Glomerular endothelial cell (primary cell): ENCODE measurements around the gene ARHGAP25. TPM values are rescaled to one million over a fixed set of nuclear protein-coding genes. Genes with fewer than 3 reads are reported as not detected.

Source experiments
- DNase-seq: peaks from one replicate; pipeline ENCODE4 v3.0.0-alpha.2; 2011; ENCODE audit warnings: low read depth, low spot score; ENCODE audit errors: extremely low read depth
- total RNA-seq: library from RNA; depleted of rRNA; stranded (reverse); fragments of >200 nt; gene quantifications from 2 replicates; pipeline ENCODE4 v1.2.3, GENCODE V29; 2015

ARHGAP25 gene, protein sequence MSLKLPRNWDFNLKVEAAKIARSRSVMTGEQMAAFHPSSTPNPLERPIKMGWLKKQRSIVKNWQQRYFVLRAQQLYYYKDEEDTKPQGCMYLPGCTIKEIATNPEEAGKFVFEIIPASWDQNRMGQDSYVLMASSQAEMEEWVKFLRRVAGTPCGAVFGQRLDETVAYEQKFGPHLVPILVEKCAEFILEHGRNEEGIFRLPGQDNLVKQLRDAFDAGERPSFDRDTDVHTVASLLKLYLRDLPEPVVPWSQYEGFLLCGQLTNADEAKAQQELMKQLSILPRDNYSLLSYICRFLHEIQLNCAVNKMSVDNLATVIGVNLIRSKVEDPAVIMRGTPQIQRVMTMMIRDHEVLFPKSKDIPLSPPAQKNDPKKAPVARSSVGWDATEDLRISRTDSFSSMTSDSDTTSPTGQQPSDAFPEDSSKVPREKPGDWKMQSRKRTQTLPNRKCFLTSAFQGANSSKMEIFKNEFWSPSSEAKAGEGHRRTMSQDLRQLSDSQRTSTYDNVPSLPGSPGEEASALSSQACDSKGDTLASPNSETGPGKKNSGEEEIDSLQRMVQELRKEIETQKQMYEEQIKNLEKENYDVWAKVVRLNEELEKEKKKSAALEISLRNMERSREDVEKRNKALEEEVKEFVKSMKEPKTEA
- 24.9 and 32.2 TPM in 2 replicates for total RNA-seq

DNA sequence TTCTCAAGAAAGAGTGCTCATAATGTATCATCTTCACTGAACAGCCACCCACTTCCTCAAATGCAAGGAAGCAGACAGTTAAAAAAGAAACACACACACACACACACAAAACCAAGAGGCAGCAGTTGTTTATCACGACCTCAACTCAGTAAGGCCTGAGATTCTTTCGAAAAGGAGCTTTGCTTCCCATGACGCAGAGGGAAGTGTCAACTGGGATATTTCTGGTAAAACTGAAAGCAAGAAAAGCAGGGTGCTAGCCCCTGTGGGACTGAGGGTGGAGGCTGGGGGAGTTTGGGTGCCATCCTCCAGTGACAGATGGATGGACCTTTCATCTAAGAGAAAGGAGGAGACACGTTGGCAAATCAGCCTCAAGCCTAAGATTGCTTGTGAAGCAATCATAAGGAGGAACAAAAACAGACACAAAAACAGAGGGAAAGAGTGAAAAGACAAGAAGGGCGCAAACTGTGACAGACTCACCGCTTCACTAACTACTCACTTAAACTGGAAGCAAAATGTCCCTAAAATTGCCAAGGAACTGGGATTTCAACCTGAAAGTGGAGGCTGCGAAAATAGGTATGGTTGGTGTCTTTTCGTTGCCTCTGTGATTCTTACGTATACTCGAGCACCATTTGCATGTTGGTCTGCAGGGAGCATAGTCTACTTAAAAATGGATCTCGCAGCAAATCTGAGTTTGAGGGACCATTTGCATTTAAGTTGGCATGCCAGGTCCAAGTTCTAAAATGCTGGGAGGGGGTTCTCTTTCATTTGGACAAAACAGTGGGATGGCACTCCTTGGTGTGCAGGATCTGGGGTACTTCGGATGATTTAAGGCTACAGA is at the start of gene ARHGAP25:
Gene ARHGAP25, plus strand, starts transcription at position 124 of the 838 bp plus-strand sequence. Its CDS starts 389 bp downstream, at position 513.
- no peak for DNase-seq

DNA sequence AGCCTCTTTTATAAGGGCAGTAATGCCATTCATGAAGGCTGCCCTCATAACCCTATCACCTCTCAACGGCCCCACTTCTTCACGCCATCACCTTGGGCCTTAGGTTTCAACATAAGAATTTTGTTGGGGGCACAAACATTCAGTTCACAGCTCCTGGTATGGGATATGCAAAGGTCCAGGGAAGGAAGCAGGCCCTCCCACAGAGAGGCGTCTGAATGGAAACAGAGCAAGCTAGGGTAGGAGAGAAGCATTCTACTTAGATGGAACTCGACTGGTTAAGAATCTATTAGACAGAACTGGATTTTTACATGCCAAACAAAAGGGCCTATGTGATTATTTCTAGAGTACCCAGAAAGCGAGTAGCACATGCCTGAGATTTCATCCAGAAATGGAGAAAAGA is 48.4 kb upstream of the ARHGAP25 start:
- DNase-seq = no peak

DNA sequence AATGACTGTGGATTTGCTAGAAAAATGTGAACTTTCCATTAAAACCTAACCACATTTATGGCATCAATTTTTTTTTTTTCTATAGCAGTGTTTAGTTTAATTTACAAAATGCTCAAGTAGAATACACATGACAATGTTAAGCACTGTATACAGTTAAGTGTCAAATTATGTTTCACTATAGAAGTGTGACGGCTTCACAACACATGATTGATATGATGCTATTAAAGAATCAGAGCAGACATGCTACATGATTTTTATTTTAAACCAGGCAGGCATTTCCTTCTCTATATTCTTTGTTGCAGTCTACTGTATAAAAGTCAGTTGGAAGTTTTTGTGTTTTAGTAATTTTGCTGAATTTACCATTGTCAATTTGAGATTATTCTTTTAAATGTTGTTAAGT is 47.6 kb upstream of the ARHGAP25 start:
- no peak for DNase-seq

DNA sequence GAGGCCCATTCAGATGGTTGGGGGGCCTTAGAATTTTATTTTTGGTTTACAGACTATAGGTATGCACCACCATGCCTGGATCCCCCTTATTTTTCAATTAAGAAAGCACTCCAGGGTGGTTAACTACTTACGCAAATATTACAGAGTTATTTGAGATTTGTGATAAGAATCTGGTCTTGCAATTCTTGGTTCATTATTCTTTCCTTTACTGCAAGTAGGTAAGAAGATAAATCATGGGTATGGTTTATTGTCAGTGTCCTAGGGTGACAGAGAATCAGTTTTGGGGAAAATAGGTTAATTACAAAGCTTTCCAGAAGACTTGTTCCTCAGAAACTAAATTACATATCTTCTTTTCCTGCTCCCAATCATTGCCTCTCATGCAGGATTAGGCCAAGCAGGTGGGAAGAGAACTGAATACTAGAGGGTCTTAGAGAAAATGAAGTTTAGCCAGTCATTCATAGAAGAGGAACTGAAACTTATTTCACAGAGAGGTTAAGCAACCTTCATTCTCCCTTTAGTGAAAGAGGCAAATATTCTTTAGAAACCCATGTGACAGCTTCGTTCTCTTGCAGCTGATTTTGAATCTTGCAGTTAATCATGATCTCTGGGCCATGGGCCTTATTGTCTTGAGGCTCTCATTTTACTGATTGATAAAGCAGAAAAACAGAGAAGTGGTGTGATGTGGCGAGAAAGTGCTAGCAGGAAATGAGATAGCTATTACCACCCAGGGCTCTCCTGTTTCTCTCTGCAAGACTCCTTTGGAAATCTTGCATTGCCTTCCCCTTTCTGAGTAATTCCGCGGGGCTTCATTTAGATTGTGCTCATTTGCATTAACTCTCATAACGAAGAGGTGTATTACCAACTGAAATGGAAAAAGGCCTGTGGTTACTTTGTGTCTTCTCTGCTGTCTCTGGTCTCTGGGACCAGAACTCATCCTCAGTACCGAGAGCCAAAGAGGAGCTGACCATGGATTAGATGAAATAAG is 44.8 kb upstream of the ARHGAP25 start:
- no peak for DNase-seq

DNA sequence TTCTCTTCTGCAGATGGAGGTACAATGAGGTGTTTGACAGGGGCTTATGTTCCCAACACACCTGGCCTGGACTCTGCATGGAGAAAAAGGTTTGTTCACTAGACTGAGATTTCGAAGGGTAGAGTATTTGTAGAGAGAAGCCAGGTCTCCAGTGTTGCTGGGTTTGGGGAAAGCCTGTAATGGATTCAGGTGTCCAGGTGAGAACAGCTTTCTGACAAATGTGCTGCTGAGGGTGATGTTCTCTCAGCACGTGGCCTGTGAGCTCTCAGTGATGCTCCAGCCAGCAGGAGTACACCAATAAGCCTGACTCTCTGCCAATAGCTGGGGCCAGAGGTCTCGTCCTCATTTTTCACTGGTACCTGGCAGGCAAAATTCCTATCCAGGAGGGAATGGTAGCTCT is 43.8 kb upstream of the ARHGAP25 start:
- DNase-seq = no peak

DNA sequence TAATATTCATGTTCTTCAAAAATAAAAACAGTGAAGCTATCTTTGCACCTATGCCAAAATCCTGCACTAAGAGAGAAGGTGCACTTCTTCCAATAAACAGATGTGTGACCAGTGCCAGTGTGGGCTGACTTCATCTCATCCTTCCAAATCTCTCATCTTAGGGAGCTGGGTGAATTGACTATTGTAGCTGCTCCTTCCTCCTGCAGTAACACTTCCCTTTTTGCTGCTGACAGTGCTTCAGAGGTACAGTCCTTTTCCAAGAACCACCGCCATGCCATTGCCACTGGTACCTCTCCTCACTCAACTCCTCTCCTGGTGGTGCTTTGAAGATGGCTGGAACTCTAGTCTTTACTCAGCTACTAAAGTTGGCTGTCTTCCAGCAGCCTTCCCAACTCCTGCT is 42.1 kb upstream of the ARHGAP25 start:
- no peak for DNase-seq

DNA sequence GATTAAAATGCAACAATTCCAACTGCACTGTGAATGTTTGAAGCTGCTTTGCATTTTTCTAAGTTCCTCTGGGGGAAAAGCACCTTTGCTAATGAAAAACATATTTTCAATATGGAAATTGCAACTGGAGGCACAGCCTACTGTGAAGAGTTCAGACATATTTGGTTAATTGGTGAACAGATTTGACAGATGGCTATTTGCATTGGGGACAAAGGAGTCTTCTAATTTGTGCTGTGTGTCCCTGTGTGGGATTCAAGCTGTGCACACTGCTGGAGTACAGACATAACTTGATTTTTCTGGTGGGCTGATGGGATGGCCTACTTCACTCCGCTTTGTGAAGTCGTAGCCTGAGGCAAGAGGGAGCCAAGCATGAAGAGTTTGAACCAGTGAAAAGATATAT is 40.7 kb upstream of the ARHGAP25 start:
- no peak for DNase-seq

DNA sequence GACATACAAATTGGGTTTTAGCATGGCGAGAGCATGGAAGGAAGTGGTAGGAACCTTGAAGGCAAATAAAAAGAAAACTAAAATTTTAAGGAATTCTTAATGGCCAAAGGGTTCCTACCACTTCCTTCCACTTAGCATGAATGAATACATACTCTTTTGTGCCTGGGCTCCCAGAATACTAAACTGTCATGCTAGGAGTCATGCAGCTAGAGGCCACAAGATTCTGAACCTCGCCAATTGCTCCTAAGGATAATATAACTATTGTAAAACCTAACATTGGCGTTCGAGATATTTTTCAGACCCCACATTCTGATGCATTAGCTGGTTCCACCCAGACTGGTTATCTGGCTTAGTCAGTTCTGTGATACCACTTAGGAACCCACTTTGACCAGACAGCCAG is 38.6 kb upstream of the ARHGAP25 start:
- no peak for DNase-seq

DNA sequence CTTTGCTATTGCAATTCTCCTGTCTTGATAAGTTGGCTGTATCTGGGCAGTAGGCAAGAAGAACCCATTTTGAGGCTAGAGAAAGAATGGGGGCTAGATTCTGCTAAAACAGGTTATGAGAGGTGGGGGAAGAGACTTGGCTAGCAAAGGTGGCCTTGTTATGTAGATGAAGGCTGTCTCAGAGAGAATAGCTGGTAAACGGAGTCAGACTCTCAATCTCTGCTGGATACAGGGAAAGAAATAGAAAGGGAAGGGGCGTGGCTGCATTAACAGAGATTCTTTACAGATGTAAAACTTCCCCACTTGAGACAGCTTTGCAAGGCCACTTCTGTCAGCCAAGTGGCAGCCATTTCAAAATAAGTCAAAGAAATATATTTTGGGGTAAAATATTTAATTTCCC is 38.1 kb upstream of the ARHGAP25 start:
- DNase-seq = no peak

DNA sequence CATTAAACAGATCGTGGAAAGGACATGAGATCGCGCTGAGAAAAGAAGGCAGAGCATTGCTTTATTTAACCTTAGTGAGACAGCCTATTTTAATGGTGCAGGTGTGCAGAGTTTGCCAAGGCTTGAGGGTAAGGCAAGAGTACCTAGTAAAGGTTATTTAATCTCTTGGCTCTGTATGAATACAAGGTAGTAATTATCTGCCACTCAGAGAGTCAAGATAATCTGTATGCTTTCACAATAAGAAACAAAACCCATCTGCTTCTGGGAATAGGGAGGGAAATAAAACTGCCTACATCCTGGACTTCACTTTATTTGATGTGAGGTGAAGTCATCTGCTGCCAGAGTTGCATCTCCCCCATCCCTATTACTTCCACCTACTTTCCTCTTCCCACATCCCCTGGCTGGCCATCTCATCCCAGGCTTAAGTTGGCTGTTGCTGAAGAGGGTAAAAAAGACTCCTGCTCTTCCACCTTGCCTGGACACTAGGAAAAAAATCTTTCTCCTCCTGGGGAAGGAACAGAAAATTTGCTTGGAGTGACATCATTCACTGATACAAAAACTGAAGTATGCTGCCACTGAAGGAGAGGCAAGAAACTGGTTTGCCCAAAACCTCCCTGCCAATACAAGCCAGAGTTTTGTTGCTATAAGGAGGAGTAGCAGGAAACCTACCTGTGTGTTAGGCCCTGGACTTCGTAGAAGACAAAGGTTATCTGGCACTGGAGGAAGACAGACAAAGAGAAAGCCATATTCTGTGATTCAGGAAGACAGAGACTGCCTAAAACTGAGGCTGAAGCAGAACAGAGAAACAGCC is 35.8 kb upstream of the ARHGAP25 start:
- DNase-seq = no peak

DNA sequence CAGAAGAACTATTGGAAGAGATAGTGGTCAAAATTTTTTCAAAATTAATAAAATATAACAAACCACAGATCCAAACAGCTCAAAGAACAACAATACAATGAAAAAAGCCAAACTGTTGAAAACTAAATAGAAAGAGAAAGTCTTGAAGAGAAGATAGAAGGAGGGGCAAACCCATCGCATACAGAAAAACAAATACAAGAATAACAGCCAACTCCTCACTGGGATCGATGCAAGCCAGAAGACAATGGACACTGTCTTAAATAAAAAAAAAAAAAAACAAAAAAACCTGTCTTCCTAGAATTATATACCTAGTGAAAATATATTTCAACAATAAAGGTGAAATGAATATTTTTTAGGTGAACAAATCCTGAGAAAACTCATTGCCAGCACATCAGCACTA is 34.1 kb upstream of the ARHGAP25 start:
- DNase-seq = no peak

DNA sequence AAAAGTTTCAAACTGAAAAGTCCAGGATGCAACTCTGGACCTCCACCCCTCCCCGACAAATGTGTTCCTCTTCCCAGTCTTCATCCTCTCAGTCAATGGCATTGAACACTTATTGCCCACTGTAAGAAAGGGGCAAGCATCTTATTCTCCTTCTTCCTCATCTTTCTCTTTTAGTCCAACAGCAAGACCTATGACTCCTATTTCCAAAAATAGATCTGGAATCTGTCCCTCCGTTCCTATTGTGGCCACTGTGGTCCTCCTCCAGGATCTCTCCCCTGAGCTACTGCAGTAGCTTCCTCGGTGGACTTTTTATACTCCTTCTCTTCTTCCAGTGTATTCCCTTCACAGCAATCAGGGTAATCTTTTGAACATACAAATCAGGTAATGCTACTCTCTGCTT is 28.0 kb upstream of the ARHGAP25 start:
- DNase-seq = no peak

DNA sequence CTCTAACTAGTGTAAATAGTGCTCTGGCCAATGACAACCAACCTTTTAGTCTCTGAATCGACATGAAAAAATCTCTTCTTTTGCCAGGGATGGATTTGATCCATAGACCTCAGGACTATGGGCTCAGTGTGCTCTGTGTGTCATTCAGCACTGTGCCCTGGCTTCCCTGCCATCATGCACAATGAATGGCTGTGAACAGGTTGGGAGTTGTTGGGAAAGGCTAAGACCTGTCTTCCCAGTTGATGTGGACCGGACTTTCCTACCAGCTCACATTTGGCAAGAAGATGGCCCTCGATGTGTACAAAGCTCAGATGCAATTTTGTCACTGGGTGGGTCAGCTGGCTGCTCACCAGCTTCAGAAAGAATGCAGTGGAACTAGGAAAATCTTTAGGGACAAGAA is 26.0 kb upstream of the ARHGAP25 start:
- no peak for DNase-seq

DNA sequence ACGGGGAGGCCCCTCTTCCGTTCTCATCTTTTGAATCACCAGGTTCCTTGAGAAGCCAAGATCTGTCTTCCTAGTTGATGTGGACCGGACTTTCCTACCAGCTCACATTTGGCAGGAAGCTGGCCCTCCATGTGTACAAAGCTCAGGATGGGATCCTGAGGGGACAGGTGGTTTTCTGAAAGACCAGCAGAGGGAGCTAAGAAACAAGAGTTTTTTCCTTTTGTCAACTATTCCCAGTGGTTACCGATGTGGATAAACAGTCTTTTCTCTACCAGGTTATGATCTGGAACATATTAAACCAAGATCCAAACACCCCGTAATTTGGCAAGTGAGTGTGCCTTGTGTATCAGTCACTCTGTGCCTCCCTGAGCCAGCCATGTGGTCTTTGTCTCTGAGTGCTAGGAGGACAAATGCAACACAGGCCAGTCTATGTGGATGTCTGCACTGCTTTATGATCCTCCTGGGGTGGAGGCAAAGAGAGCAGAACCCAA is 25.1 kb upstream of the ARHGAP25 start:
- DNase-seq = peak; percentile 14

DNA sequence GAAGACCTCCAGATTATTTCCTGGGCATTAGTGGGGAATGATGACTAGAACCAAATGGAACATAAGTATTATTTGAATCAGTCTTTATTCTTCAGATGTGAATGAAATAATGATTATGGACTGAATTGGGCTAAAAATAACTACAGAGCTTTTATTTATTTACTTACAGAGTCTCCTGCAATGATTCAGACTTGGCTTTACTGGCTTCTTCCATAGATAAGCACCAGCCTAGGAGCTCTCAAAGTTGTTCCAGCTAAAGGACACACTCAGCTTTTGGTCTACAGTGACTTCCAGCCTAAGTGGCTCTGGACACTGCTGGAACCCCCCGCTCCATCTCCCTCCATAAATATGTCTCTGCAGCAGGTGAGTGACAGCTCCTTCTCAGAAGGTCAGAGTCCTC is 24.3 kb upstream of the ARHGAP25 start:
- DNase-seq = no peak

DNA sequence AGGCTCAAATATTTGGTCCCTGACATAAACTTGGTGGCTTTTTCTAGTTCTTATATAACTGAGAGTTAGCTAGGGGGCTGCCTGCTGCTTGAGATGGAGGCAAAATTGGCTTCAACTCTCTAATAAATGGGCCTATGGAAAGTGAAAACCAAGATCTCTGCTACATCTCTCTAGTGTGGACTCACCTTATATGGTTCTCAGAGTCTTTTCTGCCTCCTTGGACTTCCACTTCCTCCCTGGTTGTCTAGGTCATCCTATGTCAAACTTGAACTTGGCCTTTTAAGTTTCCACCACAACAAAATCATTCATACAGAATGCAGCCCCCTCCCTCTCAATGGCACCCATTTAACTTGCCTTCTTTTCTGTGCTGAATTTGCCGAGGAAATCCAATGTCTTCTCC is 23.9 kb upstream of the ARHGAP25 start:
- no peak for DNase-seq

DNA sequence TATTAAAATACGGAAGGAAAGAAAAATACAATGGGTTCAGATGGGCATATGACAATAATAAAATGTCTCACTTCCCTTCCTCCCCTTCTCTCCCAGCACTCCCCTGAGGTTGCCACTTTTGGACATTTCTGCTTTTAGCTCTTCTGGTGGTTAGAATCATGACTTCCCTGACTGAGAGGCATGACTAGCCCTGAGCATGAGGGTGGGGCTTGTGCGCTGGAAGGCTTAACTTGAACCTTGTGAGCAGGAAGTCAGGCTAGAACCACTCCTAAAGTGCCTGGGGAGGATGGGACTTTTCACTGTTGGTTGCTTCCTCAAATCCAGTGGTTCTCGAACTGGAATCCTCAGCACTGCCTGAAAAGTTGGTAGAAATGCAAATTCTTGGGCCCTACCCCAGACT is 19.7 kb upstream of the ARHGAP25 start:
- no peak for DNase-seq

DNA sequence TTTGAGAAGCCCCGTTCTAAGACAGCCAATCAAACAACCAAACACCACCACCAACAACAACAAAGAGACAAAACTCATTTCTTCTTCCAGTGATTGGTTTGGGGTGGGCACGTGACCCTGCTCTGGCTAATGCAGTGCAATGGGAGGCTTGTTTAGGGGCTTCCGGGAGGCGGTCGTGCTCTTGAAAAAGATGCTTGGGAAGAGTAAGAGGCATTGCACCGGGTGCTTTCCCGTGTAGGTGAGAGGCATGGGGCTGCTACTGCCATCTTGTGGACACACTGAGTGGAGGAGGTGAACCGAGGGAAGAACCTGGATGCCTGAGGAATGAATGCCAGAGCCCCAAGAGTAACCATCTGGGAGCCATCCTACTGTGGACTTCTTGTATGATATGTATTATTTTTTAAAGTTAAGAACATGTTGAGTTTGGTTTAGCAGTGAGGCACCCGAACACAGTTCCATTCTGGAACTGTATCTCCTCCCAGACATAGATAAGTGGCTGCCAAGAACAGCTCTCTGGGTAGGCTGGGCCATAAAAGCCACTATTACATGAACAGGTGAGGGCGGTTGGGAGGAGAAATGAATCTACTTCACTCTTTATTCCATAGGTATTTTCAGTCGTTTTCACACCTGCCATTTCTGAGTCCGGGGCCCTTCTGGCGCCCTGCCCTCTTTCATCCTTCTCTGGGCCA is 19.1 kb upstream of the ARHGAP25 start:
- peak; percentile 36 for DNase-seq
